GM21360 (cell line): ENCODE results near the gene NCAPD3.

ENCODE experiments used
- ATAC-seq: cut with Tn5 transposase; IDR thresholded peaks from one replicate; pipeline ENCODE4 v1.9.1; 2021; ENCODE audit warnings: mild to moderate bottlenecking, moderate library complexity; ENCODE audit not compliant: unreplicated experiment

NCAPD3 gene

DNA sequence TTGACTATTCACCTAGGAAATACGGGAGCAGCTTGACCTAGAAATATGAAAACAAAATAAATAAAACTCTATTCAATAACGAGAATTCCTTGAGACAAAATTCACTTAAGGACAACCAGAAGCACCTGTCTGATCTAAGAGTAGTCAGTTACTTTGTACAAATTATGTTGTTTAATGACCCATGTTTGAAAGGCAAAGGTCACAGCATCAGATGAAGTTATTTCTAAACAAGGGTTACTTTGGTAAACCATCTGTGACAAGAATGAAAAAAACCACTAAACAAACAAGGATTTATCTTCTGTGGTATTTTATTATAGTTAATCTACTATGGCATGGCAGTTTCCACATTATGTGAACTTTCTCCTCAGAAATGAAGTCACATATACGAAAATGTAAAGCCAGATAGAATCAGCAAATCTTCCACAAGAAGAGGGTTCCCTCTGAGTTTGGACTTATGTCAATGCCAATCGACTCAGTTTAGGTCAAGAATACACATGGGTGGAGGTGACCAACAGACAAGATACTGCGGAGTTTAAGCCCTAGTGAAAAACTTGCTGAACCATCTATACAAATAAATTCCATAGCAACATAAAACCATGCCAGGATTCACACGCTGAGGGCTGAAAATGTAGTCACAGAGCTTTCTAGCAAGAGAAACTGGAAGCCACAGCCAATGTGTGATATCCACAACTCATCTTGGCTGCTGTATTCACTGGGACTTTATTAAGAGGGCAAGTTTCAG lies 53.4 kb downstream of the NCAPD3 start:
- ATAC-seq, result no peak

DNA sequence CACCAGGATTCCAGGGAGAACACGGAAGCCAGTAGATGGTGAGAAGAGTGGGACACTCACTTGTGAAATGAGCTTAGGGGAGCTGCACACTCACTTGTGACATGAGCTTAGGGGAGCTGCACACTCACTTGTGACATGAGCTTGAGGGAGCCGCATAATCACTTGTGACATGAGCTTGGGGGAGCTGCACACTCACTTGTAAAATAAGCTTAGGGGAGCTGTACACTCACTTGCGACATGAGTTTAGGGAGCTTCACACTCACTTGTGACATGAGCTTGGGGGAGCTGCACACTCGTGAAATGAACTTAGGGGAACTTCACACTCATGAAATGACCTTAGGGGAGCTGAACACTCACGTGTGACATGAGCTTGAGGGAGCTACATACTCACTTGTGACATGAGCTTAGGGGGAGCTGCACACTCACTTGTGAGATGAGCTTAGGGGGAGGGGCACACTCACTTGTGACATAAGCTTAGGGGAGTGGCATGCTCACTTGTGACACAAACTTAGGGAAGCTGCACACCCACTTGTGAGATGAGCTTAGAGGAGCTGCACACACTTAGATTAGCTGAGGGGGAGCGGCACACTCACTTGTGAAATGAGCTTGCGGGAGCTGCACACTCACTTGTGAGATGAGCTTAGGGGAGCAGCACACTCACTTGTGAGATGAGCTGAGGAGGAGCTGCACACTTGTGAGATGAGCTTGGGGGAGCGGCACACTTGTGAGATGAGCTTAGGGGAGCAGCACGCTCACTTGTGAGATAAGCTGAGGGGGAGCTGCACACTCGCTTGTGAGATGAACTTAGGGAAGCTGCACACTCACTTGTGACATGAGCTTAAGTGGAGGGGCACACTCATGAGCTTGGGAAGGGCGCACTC lies 59.0 kb downstream of the NCAPD3 start:
- ATAC-seq, result no peak

DNA sequence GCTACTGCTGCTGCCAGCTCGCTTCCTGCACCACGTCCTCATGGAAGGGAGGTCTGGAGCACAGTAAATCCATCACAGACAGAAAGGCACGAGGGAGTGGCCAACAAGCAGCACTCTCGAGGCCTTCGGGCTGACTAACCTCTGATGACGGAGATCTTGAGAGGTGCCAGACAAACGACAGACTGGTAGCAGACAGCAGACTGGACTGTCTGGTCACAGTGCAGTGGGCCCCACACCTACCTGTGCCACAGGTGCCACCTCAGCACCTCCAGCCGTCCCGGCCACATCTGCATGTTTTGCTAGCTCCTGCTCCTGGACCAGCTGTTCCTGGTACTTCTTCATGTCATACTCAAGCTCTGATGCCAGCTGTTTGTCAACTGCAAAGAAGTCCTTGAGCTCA lies 64.1 kb downstream of the NCAPD3 start:
- no peak for ATAC-seq

DNA sequence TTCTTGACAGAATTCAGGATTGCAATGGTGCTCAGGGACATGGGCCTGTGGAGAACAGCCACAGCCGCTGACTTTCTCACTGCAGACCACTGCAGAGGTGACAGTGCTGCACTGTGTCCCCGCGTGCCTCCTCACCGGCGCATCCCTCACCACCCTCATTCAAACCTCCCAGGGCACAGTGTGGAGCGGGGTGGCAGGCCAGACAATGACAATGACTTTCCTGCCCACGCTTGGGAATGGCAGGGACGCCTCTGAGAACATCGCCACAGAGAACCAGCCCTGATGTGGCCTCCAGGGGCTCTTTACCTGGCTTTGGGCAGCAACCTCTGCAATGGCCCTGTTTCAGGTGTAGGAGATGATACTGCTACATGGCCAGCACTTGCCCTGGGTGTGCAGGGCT lies 65.7 kb downstream of the NCAPD3 start:
- ATAC-seq, result no peak

DNA sequence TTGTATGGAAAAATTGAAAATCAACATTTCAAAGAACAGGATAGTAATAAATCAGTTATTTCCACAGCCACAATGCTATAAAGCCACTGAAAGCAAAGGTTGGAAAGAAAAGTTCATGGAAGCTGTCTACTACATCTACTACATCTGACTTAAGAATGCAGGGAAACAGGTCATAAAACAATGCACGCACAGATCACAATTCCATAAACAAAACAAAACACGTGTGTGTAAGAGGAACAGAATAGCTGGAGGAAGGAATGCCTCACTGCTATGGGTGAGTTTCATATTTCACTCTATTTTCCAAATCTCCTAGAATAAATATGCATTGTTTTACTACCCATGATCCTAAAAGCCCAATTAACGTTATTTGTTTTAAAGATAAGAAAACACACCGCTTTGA lies 66.3 kb downstream of the NCAPD3 start:
- ATAC-seq, result no peak

DNA sequence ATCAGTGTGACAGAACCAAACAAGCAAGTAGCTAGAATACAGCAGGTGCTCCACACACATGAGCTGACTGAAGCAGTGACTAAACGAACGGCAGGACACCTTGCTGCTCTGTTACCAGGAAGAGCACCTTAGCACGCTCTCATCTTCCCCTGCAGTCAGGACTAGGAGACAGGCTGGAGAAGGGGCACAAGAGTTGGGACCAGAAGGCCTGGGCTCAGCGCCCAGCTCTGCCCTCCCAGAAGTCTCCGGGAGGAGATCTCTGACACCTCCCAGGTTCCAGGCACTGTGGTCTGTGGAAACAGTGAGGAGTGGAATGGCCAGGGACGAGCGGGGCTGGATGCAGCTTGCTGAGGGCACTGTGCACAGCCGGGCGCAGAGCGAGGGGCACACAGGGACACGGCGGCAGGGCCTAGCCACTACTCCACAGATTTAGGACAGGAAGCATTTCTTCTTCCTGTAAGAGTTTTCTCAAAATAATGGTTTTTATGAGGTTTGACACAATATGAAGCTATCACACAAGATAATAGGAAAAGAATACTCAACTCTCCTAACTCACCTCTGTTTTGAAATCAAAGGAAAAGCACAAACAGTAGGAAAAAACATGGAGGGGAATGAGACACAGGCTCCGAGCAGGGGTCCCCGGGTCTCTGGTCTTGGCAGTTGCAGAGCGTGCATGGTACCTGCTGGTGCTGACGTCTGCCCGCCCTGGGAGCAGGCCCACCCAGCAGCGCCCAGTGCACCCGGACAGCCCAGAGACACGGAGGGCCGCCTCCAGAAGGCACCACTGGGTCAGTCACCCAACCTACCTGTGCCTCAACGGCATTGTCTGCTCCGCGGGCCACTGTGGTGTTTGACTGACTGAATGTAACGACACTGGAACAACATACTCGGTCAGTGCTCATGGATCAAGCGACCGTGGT lies 67.6 kb downstream of the NCAPD3 start:
- no peak for ATAC-seq

DNA sequence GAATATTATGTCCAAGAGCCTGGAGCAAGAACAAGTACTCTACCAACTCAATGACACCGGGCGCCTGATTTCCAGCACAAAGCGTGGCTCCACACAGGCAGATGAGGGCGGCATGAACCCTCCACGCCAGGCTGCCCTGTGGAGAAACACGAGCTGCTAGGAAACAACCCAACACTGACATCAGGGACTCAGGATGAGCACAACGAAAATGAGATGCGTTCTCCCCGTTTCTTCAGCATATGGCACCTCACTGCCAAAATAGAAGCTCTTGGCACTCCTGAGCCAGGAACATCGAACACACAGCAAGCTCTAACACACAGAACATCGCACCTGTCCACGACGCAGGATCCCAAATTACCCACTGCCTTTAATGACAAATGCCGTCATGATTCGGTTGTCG lies 68.3 kb downstream of the NCAPD3 start:
- no peak for ATAC-seq

DNA sequence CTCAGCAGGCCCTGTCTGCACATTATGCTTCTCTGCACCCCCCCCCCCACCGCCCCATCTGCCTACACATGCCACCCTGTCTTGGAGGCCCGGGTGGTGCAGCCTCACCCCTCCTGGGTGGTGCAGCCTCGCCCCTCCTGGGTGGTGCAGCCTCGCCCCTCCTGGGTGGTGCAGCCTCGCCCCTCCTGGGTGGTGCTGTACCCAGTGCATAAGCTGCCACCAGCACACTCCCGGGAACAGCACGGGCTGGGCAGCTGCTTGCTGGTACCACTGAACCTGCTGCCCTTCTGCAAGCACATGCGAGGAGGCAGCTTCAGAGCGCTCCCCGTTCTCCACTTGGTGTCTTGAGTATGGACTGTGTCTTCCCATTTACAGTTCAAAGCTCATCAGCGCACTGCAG lies 69.3 kb downstream of the NCAPD3 start:
- ATAC-seq, result no peak

DNA sequence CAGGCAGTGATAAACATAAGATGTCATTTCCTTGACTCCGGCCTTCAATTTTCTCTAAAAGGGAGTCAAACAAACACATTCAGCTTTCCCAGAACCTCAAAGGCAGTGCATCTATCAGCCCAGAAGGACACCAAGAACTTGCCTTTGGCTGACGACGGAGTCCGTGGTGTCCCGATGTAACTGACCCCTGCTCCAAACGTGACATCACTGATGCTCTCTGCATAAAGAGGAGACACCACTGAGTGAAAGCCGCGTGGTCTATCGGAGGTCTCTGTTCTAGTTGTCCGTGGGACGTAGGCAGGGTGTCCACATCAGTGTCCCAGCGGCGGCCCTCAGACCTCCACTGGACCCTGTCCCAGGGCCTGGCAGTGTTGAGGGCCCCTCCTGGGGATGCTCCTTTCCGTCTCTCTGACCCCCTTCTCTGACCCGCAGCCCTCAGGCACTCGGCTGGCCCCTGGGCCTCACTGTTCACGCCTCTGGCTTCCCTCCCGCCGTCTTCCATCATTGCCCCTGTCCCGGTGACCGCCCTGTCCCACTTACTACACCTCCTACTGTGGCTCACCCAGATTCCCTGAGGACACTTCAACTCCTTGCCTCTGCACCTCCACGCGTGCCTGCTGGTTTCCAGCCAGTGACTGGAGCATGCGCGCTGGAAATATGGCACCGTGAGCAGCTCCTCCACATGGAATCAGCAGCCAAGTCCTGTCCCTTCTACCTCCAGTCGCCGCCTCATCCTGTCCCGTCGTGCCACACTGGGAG lies 70.4 kb downstream of the NCAPD3 start:
- no peak for ATAC-seq

DNA sequence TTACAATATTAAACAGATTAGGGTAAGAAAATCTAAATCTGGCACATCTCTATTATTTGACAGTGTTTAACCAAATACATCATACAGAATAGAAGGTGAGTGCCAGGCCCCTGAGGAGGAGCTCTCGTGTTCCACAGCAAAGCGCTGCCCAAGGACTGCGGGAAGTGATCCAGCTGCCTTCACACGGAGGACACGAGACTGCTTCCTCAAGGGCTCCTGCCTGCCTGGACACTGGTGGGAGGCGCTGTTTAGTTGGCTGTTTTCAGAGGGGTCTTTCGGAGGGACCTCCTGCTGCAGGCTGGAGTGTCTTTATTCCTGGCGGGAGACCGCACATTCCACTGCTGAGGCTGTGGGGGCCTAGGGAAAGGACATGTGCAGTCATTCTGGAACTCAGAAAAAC lies 71.1 kb downstream of the NCAPD3 start:
- no peak for ATAC-seq

DNA sequence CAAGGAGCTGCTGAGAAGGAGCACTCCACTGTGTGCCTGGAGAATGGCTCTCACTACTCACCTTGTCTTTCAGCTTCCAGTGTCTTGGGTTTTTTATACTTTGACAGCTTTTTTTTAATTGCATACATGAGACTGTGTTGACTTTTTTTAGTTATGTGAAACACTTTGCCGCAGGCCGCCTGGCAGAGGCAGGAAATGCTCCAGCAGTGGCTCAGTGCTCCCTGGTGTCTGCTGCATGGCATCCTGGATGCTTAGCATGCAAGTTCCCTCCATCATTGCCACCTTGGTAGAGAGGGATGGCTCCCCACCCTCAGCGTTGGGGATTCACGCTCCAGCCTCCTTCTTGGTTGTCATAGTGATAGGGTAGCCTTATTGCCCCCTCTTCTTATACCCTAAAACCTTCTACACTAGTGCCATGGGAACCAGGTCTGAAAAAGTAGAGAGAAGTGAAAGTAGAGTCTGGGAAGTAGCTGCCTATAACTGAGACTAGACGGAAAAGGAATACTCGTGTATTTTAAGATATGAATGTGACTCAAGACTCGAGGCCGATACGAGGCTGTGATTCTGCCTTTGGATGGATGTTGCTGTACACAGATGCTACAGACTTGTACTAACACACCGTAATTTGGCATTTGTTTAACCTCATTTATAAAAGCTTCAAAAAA lies 72.6 kb downstream of the NCAPD3 start:
- no peak for ATAC-seq

DNA sequence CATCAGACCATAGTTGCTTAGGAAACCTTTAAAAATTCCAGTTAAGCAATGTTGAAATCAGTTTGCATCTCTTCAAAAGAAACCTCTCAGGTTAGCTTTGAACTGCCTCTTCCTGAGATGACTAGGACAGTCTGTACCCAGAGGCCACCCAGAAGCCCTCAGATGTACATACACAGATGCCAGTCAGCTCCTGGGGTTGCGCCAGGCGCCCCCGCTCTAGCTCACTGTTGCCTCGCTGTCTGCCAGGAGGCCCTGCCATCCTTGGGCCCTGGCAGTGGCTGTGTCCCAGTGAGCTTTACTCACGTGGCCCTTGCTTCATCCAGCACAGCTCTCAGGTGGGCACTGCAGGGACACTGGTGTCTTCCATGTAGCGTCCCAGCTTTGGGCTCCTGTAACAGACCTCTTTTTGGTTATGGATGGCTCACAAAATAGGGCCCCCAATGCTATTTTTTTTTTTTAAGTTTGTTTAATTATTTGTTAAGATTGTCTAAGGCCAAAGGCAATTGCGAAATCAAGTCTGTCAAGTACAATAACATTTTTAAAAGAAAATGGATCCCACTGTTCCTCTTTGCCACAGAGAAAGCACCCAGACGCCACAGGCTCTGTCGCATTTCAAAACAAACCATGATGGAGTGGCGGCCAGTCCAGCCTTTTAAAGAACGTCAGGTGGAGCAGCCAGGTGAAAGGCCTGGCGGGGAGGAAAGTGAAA lies 73.4 kb downstream of the NCAPD3 start:
- ATAC-seq, result no peak

DNA sequence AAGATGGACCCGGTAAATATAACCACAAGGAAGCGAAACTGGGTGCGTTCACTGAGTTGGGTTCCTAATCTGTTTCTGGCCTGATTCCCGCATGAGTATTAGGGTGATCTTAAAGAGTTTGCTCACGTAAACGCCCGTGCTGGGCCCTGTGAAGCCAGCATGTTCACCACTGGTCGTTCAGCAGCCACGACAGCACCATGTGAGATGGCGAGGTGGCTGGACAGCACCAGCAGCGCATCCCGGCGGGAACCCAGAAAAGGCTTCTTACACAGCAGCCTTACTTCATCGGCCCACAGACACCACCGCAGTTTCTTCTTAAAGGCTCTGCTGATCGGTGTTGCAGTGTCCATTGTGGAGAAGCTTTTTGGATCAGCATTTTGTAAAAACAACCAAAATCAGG lies 74.4 kb downstream of the NCAPD3 start:
- no peak for ATAC-seq

DNA sequence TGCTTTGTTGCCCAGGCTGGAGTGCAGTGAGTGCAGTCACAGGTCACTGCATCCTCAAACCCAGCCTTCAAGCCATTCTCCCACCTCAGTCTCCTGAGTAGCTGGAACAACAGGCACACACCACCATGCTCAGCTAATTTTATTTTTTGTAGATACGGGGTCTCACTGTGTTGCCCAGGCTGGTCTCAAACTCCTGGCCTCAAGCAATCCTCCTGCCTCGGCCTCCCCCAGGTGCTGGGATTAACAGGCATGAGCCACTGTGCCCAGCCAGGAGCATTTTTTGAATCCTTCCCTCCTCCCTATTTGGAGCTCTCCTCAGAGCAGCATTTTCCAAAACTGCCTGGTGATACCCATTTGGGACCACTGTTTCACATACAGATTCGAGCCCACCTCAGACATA lies 77.2 kb downstream of the NCAPD3 start:
- ATAC-seq, result no peak

DNA sequence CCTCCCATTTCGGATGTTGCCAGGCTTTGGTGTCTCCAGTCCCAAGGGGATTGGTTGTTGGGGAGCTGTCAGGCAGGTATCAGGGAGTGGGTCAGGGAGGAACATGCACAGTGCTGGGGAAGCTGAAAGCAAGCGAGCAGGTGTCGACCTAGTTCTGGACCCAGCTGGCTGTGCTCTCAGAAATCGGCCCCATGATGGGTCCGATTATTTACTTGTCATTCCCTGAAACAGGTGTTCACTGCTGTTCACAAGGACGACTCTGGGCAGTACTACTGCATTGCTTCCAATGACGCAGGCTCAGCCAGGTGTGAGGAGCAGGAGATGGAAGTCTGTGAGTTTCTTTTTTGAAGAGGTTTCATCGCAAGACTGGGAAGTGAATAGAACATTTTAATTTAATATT lies 78.1 kb downstream of the NCAPD3 start:
- no peak for ATAC-seq

DNA sequence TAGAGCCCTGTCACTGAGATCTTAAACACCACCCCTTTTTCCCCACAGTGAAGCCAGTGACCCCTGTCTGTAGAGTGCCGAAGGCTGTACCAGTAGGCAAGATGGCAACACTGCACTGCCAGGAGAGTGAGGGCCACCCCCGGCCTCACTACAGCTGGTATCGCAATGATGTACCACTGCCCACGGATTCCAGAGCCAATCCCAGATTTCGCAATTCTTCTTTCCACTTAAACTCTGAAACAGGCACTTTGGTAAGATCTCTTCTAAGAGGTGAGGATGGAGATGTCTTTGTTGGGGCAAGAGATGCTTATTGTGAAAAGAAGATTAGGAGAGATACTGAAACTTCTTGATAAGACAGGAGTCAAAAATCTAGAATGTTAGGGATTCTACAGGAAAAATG lies 79.0 kb downstream of the NCAPD3 start:
- no peak for ATAC-seq

DNA sequence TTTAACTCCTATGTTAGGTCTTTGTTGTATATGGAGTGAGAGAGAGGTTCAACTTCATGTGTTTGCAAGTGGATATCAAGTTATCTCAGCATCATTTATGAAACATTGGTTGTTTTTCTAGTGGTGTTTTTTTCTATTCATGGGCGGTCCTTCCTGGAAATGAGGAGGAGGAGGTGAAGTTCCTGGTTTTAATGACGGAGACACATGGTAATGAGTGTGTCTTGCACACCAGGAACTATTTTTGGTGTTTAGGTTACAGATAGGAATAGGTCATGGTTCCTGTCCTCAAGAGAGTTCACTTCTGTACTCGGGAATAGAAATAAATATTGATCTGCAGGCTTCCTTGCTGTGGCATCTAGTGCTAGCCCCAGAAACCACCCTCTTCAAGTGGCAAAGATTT lies 80.0 kb downstream of the NCAPD3 start:
- ATAC-seq, result no peak

DNA sequence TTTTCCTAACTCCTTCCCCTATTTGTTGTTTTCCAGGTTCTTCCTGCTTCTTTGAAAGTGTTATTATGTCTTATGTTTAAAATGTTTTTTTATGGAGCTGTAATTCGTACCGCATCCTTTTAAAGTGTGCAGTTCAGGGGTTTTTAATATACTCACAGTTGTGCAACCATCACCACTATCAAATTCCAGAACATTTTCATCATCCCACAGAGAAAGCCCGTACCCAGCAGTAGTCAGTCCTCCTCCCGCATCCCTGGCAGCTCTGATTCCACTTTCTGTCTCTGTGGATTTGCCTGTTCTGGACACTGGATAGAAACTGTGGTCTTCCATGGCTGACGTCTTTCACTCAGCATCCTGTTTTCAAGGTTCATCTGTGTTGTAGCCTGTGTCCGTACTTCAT lies 81.2 kb downstream of the NCAPD3 start:
- no peak for ATAC-seq

DNA sequence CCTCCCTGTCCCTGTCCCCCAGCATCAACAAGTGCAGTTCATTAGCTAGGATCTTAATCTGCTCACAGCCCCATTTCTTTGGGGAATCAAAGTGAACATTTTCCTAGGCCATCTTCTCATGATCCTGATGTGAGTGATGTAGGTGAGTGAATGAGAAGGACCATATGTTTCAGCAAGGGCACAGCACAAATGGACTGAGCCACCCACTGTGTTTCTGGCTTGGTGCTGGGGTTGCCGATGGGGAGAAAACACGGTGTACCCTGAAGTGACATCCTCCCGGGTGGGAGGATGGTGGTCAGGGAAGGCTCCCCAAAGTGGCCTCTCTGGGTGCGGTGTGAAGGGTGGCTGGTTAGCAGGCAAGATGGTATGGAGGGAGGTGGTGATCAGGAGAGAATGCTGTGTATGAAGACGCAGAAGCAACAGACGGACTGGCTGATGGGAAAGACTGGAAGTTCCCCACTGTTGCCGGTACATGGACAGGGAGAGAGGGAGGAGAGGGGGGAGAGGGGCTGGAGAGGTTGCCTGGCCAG lies 82.7 kb downstream of the NCAPD3 start:
- no peak for ATAC-seq
